Mesenteric fat pad (tissue), 1 donor: ENCODE results near the gene PAQR5. TPM values are rescaled to one million over a fixed set of nuclear protein-coding genes. Genes with fewer than 3 reads are reported as not detected.
"Not testable (repeated sequence)": the region's sequence is repeated elsewhere in the genome, so short reads cannot be mapped to it uniquely, and the experiment has no call there.

Experiments used
- DNase-seq: peaks from one replicate; pipeline ENCODE4 v3.0.0-alpha.2; 2020; ENCODE audit warnings: low spot score
- total RNA-seq: library from RNA; stranded (reverse); fragmentation: NEBNext Ultra II Directional; extraction: Animal tissue kit (Norgen Biotek cat#: 25700); gene quantifications from one replicate; pipeline ENCODE4 v1.2.1, GENCODE V29; 2021
- donor health status: DM: yes; HTN: yes; CAD: no.

The PAQR5 gene
- total RNA-seq, 1 donor from 2014 or later, result 0.74 TPM

GRCh38 chr15:69314736-69315135 lies 16.0 kb downstream of the PAQR5 start:
- no peak for DNase-seq

GRCh38 chr15:69315402-69316110 lies 16.8 kb downstream of the PAQR5 start:
- DNase-seq, result no peak

- DNase-seq, result no peak
Measured at GRCh38 chr15:69316291-69316690, 17.6 kb downstream of the PAQR5 start.

GRCh38 chr15:69317392-69317841 lies 18.7 kb downstream of the PAQR5 start:
- no peak for DNase-seq

- no peak for DNase-seq
Measured at GRCh38 chr15:69318033-69318432, 19.3 kb downstream of the PAQR5 start.

- DNase-seq, result no peak
Measured at GRCh38 chr15:69319384-69320375, 21.0 kb downstream of the PAQR5 start.

- DNase-seq, result no peak
Measured at GRCh38 chr15:69320977-69321554, 22.4 kb downstream of the PAQR5 start.

- no peak for DNase-seq
Measured at GRCh38 chr15:69323893-69324430, 25.2 kb downstream of the PAQR5 start.

- no peak for DNase-seq
Measured at GRCh38 chr15:69324565-69324964, 25.9 kb downstream of the PAQR5 start.

- DNase-seq, result no peak
Measured at GRCh38 chr15:69325456-69325971, 26.8 kb downstream of the PAQR5 start.

GRCh38 chr15:69328080-69328479 lies 29.4 kb downstream of the PAQR5 start:
- no peak for DNase-seq

GRCh38 chr15:69328739-69329138 lies 30.0 kb downstream of the PAQR5 start:
- DNase-seq, result no peak

- DNase-seq, result no peak
Measured at GRCh38 chr15:69337138-69337537, 38.4 kb downstream of the PAQR5 start.

- no peak for DNase-seq
Measured at GRCh38 chr15:69338535-69339213, 40.0 kb downstream of the PAQR5 start.

GRCh38 chr15:69339214-69339543 lies 40.5 kb downstream of the PAQR5 start:
- DNase-seq, result not testable (repeated sequence)

- DNase-seq, result no peak
Measured at GRCh38 chr15:69340243-69340900, 41.7 kb downstream of the PAQR5 start.

GRCh38 chr15:69341356-69341755 lies 42.6 kb downstream of the PAQR5 start:
- DNase-seq, result no peak

- no peak for DNase-seq
Measured at GRCh38 chr15:69342460-69343076, 43.9 kb downstream of the PAQR5 start.

- no peak for DNase-seq
Measured at GRCh38 chr15:69343133-69343532, 44.4 kb downstream of the PAQR5 start.

- no peak for DNase-seq
Measured at GRCh38 chr15:69344238-69344637, 45.5 kb downstream of the PAQR5 start.
